Measurements from ENCODE around the gene NR2C2AP. TPM values are rescaled to one million over a fixed set of nuclear protein-coding genes. Genes with fewer than 3 reads are reported as not detected.

Gene NR2C2AP
- total and polyA plus RNA-seq, 2 of the 4 experiments (the other 2 are of a cell fraction), result 5.4 to 9.0 TPM

GRCh38 chr19:19170053-19170872 is 33.0 kb downstream of the NR2C2AP start, which contains the start of gene MEF2B:
MEF2B (minus strand) TSS chr19:19170263; CDS start chr19:19150735, 19,528 bp downstream.
- intact Hi-C loops (cut with micrococcal nuclease) (loop anchor here (10.0 kb wide), 1 partner anchor 105 kb away; the partner anchor contains the start of gene SLC25A42), in situ Hi-C loops (cut with MboI; ENCODE audit: low sequenced_read_pairs) (no loop called here), dilution Hi-C loops (cut with HindIII; ENCODE audit: low sequenced_read_pairs, unreplicated experiment) (no loop called here)
- Histone ChIP-seq H3K14ac (replicated peaks; ENCODE audit: low read depth, low read length) (no peak within 1 kb of the TSS), H3K9me1 (ENCODE audit: insufficient read depth, low read length) (peaks cover 11% of the 10 kb centered on the region), H2BK5ac (ENCODE audit: low read depth, low read length, poor library complexity, severe bottlenecking) (no peak within 1 kb of the TSS), H3K9ac (ENCODE audit: low read depth, low read length) (no peak within 1 kb of the TSS), H3K4me1 (ENCODE audit: control insufficient read depth, insufficient read depth, low read length) (peaks cover 24% of the 10 kb centered on the region), H2BK15ac (ENCODE audit: low read depth, low read length) (peak within 1 kb of the TSS; percentile 41; the same call in 2 of the 3 replicates), H4K5ac (ENCODE audit: low read depth, low read length) (peak within 1 kb of the TSS; percentile 66), H3K27ac (ENCODE audit: insufficient read depth, low read length) (no peak within 1 kb of the TSS), H3K18ac (ENCODE audit: low read depth, low read length) (peak within 1 kb of the TSS; percentile 54; the same call in 1 of the 2 replicates), H4K8ac (ENCODE audit: low read depth in 2 of 2, low read length in 2 of 2) (peak within 1 kb of the TSS; percentile 10 to 92; a peak in 1 of 4 replicates), H3K9me3 (ENCODE audit: control insufficient read depth, insufficient read depth, low read length) (no peaks in the 10 kb centered on the region), H3K23ac (ENCODE audit: low read depth, low read length) (no peak within 1 kb of the TSS), H2AFZ (replicated peaks; ENCODE audit: low read length, poor library complexity) (peak within 1 kb of the TSS; percentile 64), H3K27me3 (ENCODE audit: control insufficient read depth, insufficient read depth, low read length) (no peaks in the 10 kb centered on the region), H2AK5ac (ENCODE audit: low read depth, low read length) (peak within 1 kb of the TSS; percentile 98), H2BK120ac (ENCODE audit: low read depth, low read length) (peak within 1 kb of the TSS; percentile 35), H3K36me3 (ENCODE audit: control insufficient read depth, insufficient read depth, low read length) (no peaks in the 10 kb centered on the region), H2AK9ac (replicated peaks; ENCODE audit: low read depth, low read length, poor library complexity) (peak within 1 kb of the TSS; percentile 23), H3K56ac (ENCODE audit: extremely low read depth, insufficient read depth, low read length) (no peak within 1 kb of the TSS; the same call in 1 of the 2 replicates), H3K4ac (ENCODE audit: low read depth, low read length) (peak within 1 kb of the TSS; percentile 98; the same call in 1 of the 2 replicates), H4K91ac (ENCODE audit: insufficient read depth, low read depth, low read length) (peak within 1 kb of the TSS; percentile 99), H3K79me1 (ENCODE audit: low read depth in 1 of 2, low read length in 2 of 2) (no peaks in the 10 kb centered on the region), H2BK20ac (ENCODE audit: low read depth, low read length) (peak within 1 kb of the TSS; percentile 6; the same call in 1 of the 2 replicates), H4K20me1 (ENCODE audit: insufficient read depth, low read length) (no peaks in the 10 kb centered on the region), H3K4me3 (ENCODE audit: insufficient read depth, low read depth, low read length) (no peak within 1 kb of the TSS), H3K4me2 (ENCODE audit: low read depth, low read length) (peak within 1 kb of the TSS; percentile 51; the same call in 1 of the 2 replicates)
- BruUV-seq (replicated peaks), result no TSS peak
- ChIA-PET POLR2A (ENCODE audit: unreplicated experiment) (no interaction called here), CTCF (interaction anchor here (0.6 kb wide), 1 partner anchor 322 kb away, joined by 5 read pairs; no protein-coding TSS in a partner anchor)
- ATAC-seq (ENCODE audit: low read depth), result peak; percentile 75
- WGBS, 2 experiments (ENCODE audit: extremely low coverage in 2 of 2, insufficient read length in 1 of 2), result 28% methylated on average over 30 of the region's 56 CpGs; no CpG with 5 or more reads in 1 of the 2 experiments
- DNase-seq, result peak; percentile 30
- TF ChIP-seq CHD1 (IDR thresholded peaks at IDR 0.05; ENCODE audit: low read depth, low read length) (no peak), POLR2A (IDR thresholded peaks at IDR 0.05; ENCODE audit: low read depth, low read length) (no peak), FOS (IDR thresholded peaks at IDR 0.05; ENCODE audit: low read depth, low read length) (no peak), BHLHE40 (IDR thresholded peaks at IDR 0.05; ENCODE audit: low read depth, low read length) (no peak)

All from IMR-90 (cell line).